GM18505 (cell line): ENCODE results near the gene ZNF343.
"Not testable (repeated sequence)": the region's sequence is repeated elsewhere in the genome, so short reads cannot be mapped to it uniquely, and the experiment has no call there.

Experiments used
- ATAC-seq: cut with Tn5 transposase; IDR thresholded peaks from one replicate; pipeline ENCODE4 v1.9.1; 2021; ENCODE audit not compliant: unreplicated experiment
- POLR2A ChIP-seq: IDR thresholded peaks from 4 replicates; pipeline ENCODE4 v1.6.1; 2011; ENCODE audit warnings: borderline replicate concordance; ENCODE audit not compliant: insufficient read depth, insufficient read length; ENCODE audit errors: extremely low read depth

The ZNF343 gene

DNA sequence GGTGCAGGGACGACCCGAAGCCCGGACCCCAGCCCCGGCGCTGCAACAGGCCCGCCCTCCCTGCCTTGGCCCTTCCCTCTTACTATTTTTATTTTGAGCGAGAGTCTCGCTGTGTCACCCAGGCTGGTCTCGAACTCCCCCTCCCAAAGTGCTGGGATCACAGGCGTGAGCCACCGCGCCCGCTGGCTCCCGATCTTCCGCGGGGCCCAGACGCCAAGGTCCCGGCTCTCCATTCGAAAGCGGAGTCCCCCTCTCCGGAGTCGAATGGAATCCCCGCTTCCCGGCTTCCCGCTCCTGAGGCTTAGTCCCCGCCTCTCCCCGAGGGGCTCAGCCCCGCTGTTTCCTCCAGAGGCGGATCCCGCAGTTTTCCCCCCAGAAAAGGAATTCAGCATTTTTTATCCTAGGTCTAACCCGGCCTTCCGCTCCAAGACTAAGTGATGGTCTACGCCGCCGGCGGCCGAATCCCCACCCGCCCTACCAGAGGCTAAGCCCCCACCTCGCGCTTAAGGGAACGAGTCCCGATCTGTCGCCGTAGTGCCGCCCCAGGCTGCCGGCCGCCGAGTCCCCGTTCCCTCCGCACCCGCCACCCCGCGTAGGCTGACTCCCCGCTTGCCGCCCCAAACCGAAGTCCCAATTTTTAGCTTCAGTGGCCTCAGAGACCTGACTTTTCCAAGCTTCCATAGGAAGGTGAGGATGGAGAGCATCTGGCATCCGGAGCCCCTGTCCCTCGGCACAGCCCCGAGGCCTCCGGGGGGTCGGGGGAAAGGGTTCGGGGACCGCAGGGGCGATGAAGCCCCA, 16.2 kb upstream of the ZNF343 start:
- TF ChIP-seq POLR2A = no peak
- no peak for ATAC-seq

DNA sequence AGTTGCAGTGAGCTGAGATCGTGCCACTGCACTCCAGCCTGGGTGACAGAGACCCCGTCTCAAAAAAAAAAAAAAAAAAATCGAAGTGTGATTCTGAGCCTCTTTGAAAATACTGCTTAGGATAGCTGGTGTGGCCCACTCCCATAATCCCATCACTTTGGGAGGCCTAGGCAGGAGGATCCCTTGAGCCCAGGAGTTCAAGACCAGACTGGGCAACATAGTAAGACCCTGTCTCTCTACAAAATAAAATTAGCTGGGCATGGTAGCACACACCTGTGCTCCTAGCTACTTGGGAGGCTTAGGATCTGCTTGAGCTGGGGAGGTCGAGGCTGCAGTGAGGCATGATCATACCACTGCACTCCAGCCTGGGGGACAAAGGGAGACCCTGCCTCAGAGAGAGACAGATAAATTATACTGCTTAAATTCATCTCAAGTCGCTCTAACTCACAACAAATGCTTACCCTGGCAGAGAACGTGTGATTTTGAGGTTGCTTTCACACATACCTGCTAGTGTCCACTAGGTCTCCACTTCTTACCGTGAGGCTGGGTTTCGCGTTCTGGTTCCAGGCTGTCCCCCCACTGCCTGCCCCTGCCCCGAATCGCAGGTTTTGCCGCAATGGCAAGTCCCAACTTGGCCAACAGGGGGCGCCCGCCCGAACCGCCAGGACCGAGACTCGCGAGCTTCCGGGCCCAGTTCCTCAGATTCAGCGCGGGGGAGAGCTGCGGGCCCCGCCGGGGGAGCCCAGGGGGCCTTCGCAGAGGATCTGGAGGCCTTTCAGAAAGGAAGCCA, 15.4 kb upstream of the ZNF343 start:
- ATAC-seq = peak; percentile 70
- peak; percentile 66 for TF ChIP-seq POLR2A

DNA sequence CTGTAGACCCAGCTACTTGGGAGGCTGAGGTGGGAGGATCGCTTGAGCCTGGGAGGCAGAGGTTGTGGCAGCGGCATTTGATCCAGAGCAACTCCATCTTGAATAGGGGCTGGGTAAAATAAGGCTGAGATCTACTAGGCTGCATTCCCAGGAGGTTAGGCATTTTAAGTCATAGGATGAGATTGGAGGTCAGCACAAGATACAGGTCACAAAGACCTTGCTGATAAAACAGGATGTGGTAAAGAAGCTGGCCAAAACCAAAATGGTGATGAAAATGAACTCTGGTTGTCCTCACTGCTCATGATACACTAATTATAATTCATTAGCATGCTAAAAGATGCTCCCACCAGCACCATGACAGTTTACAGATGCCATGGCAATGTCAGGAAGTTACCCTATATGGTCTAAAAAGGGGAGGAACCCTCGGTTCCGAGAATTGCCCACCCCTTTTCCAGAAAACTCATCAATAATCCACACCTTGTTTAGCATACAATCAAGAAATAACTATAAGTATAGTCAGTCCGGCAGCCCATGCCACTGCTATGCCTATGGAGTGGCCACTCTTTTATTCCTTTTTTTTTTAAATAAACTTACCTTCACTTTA, 14.2 kb upstream of the ZNF343 start:
- ATAC-seq = not testable (repeated sequence)

DNA sequence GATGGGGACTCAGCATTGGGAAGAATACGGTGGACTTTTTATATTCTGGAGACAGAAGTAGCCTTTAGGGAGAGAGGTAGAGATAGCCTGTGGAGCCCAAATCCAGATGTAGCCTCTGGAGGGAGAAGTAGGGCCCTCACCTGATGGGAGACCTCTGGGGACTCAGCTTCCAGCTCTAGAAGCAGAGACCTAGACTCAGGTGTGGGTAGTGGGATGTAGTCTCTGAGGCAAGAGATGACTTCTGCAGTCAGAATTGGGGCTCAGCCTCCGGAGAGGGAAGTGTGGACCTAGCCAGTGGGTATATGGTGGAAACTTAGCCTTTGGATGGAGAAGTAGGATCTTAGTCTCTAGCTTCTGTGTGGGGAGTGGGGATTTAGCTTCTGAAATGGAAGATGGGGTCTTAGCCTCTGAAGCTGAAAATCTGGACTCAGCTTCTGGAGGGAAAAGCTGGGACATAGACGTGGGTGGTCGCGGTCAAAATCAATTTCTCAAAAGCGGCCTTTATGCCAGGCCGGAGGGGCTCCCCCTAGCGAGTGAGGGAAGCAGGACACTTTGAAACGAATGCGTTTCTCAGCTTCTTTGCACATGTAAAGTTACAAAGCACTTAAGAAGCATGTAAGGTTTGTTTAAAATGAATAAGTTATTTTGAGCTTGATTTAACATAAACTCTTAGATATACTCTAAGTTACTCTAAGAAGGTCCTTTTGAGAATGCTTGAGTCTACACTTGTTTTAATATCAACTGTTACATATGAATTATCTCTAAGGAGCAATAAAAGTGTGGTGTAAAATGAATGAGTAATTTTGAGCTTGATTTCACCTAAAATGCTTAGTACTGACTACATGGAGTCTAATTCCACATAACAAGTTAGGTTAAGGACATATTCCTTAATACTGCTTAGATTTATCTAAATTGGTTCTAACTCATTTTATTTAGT, 12.9 kb upstream of the ZNF343 start:
- no peak for ATAC-seq

DNA sequence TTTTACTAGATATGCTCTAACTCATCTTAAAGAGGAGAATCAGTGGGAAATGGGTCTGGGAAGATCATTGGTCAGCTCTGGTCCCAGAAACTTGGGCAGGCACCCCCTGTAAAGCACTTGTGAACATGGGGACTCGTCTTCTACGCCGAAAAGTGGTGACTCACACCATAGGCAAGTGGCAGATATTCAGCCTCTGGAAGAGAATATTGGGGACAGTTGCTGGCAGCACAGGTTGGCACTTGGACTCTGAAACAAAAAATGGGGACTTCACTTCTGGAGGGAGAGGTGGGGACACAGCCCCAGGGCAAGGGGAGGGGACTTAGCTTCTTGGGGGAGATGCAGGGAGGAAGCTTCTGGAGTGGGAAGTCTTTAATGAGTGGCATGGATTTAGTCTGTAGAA, 11.9 kb upstream of the ZNF343 start:
- no peak for TF ChIP-seq POLR2A
- no peak for ATAC-seq

More for the DNA sequence above, 12.9 kb upstream of the ZNF343 start:
- TF ChIP-seq POLR2A = no peak

DNA sequence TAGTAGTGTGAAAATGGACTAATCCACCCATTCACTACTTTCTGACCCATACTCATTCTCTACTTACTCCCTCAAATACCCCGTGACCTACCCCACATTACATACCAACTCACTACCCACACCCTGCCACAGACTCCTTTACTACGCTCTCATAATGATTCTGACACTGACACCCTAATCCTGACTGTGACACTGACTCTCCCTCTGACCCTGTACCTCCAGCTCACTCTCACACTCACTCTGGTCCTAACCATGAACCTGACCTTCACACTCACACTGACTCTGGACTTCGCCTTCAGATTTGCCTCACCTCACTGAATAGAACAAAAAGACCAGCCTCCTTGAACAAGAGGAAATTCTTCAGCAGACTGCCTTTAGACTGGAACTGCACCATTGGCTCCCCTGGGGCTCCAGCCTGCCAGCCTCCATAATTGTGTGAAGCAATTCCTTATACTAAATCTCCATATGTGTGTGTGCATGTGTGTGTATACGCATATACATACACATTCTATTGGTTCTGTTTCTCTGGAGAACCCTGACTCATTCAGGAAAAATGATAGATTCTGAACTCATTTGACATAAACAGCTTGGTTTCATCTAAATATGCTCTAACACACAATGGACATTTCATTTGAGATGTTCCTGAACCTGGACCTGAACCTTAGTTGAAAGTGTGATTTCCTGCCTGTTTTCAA, 10.5 kb upstream of the ZNF343 start:
- TF ChIP-seq POLR2A = no peak
- no peak for ATAC-seq

DNA sequence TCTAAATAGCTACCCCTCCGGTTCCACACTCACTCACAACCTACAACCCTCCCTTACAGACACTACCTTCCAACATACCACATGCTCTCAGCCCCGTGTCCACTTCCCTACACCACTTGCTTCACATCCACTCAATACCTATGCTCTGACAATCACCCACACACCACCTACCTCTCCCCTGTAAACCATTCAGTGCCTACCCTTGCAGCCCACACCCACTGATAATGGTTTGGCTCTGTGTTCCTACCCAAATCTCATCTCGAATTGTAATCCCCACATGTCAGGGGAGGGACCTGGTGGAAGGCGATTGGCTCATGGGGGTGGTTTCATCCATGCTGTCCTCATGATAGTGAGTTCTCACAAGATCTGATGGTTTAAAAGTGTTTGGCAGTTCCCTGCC, 9.8 kb upstream of the ZNF343 start:
- no peak for TF ChIP-seq POLR2A
- no peak for ATAC-seq

DNA sequence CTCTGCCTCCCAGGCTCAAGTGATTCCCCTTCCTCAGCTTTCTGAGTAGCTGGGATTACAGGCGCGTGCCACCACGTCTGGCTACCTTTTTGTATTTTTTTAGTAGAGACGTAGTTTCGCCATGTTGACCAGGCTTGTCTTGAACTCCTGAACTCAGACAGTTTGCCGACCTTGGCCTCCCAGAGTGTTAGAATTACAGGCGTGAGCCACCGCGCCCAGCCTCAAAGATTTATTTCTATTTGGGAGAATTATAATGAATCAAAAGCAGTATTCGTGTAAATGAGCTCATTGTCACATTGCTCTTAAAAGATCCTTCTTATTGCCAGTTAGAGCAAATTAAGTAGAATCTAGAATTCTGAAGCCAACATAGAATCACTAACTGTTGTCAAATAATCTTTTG, 9.4 kb upstream of the ZNF343 start:
- ATAC-seq = no peak
- no peak for TF ChIP-seq POLR2A

DNA sequence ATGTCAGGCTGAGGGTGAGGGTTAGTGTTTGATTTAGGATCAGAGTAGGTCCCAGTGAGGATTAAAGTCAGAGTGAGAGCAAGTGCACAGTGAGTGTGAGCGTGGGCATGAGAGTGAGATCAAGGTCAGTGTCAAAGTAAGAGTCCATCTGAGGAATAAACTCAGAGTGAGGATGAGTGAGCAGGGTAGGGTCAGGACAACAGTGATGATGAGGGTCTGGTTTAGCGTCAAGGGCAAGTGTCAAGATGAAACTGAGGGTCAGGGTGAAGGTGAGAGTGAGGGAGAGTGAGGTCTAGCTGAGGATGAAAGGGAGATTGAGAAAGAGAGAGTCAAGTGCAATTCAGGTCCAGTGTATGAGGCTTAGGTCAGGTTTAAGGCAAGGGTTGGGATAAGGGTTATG, 7.7 kb upstream of the ZNF343 start:
- TF ChIP-seq POLR2A = no peak
- ATAC-seq = no peak

DNA sequence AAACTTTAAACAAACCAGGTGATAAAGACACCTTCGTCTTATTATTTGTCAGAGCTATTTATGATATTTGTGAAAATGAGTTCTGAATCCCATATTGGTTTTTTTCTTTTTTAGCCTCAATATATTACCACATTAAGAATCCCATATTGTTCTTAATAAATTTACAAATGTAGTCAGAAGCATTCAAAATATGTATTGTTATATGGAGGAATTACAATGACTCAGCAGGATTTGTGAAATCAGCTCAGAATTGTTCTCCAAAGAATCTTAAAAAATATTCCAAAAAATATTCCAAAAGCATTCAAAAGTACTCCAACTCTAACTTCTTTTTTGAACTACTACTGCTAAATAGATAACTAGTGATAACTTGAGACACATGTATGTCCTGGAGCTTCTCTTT, 6.5 kb upstream of the ZNF343 start:
- no peak for ATAC-seq
- TF ChIP-seq POLR2A = no peak

DNA sequence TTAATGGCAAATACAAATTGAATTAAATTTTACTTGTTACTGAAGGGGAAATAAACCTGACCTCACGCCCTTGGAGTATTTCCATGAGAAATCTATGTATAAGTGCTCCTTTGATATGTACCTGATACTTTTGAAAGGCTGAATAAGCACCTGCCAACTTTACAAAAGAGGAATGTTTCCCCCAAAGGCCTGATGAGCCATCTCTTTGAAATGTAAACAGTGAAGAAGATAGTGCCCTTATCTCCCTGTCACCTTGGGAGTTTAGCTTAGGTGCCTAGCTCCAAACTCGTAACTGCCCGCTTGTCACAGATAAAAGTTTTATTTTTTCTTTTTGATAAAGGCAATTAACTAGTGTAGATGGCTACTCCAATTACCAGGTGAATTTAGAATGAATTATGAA, 1.1 kb upstream of the ZNF343 start:
- no peak for TF ChIP-seq POLR2A
- ATAC-seq = no peak

DNA sequence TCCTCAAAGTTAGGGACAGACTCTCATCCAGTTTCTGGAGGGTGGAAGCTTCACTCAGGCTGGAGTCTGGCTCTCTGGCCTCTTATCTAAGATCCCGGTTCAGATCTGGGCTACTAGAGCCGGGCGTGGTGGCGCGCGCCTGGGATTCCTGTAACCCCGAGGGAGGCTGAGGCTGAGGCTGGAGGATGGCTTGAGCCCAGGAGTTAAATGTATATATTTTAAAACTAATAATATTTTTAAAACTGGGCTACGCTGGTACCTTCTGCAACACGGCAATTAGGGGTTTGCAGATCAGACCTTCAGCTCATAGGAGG, 710 bp upstream of the ZNF343 start:
- TF ChIP-seq POLR2A = no peak
- no peak for ATAC-seq
